ENCODE measurements around the gene GRM3.

GRM3 gene

DNA sequence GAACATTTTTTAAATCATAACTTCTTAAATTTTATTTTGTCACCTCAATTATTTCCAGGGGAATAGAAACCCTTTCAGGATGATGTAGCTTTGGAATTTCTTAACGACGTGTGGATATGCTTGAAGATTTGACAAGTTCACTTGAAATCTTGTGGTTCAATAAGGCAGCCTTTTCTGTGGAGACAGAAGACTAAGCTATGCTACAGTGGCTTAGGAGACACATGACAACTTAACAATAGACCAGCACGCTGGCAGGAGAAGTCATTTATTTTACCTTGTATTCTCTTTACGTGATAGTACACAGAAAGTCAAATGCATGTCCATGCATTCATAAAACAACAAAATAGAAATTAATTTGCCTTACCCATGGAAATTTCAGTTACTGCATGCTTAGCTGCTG, 181.6 kb downstream of the GRM3 start:
- no peak for DNase-seq

DNA sequence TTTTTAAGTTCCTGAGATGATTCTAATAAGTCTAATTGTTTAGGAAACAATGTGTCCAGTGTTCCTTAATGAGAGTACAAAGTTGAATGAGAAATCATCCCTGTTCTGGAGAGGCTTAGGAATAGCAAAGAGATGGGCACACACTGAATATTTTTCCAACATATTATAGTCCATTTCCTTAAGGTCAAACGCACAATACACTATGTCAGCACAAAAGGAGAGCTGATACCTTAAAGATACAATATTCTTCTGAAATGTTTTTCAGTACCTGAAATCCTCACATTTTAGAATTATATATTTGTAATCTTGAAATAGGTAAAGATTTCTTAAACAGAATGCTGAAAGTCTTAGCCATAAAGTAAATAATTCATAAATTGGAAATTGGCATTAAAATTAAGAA, 183.2 kb downstream of the GRM3 start:
- H3K36me3 ChIP-seq: no peaks in the 10 kb centered on the region
- no peak overlapping the region for H3K27ac ChIP-seq
- no peak overlapping the region for H3K4me3 ChIP-seq (ENCODE audit: low read depth, low read length)
- TF ChIP-seq, protein P1, sequence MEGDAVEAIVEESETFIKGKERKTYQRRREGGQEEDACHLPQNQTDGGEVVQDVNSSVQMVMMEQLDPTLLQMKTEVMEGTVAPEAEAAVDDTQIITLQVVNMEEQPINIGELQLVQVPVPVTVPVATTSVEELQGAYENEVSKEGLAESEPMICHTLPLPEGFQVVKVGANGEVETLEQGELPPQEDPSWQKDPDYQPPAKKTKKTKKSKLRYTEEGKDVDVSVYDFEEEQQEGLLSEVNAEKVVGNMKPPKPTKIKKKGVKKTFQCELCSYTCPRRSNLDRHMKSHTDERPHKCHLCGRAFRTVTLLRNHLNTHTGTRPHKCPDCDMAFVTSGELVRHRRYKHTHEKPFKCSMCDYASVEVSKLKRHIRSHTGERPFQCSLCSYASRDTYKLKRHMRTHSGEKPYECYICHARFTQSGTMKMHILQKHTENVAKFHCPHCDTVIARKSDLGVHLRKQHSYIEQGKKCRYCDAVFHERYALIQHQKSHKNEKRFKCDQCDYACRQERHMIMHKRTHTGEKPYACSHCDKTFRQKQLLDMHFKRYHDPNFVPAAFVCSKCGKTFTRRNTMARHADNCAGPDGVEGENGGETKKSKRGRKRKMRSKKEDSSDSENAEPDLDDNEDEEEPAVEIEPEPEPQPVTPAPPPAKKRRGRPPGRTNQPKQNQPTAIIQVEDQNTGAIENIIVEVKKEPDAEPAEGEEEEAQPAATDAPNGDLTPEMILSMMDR (IDR thresholded peaks at IDR 0.05; ENCODE audit: low read depth, low read length): no peak
- no peaks in the 10 kb centered on the region for H3K9me3 ChIP-seq (ENCODE audit: severe bottlenecking)
- no peak for DNase-seq
- H3K27me3 ChIP-seq (ENCODE audit: insufficient read depth, low read depth, severe bottlenecking): no peaks in the 10 kb centered on the region

More for the DNA sequence above, 181.6 kb downstream of the GRM3 start:
- H3K27me3 ChIP-seq (ENCODE audit: insufficient read depth, low read depth, severe bottlenecking): no peaks in the 10 kb centered on the region
- no peak overlapping the region for H3K27ac ChIP-seq
- H3K4me3 ChIP-seq (ENCODE audit: low read depth, low read length): no peak overlapping the region
- TF ChIP-seq, protein P1 (IDR thresholded peaks at IDR 0.05; ENCODE audit: low read depth, low read length): no peak
- H3K9me3 ChIP-seq (ENCODE audit: severe bottlenecking): no peaks in the 10 kb centered on the region
- H3K36me3 ChIP-seq: no peaks in the 10 kb centered on the region

DNA sequence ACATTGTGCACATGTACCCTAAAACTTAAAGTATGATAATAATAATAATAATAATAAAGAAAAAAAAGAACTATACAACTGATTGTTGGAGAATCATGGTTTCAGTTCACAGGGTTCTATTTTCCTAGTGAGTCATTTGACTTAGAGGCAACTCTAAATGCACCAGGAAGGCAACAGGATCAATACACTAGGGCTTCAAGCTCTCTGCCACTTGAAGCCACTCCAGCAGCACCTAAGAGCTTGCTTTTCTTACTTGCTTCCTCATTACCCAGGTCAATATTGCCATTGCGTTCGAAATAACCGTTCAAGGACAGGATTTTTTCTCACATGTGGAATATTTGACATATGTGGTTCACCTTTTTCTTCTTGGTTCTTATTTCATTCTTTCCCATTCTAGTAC, 189.7 kb downstream of the GRM3 start:
- Histone ChIP-seq H3K4me3 (ENCODE audit: low read depth, low read length) (no peak overlapping the region), H3K27ac (no peak overlapping the region), H3K9me3 (ENCODE audit: severe bottlenecking) (no peaks in the 10 kb centered on the region), H3K27me3 (ENCODE audit: insufficient read depth, low read depth, severe bottlenecking) (no peaks in the 10 kb centered on the region), H3K36me3 (no peaks in the 10 kb centered on the region)
- TF ChIP-seq, protein P1 (IDR thresholded peaks at IDR 0.05; ENCODE audit: low read depth, low read length): no peak
- no peak for DNase-seq

DNA sequence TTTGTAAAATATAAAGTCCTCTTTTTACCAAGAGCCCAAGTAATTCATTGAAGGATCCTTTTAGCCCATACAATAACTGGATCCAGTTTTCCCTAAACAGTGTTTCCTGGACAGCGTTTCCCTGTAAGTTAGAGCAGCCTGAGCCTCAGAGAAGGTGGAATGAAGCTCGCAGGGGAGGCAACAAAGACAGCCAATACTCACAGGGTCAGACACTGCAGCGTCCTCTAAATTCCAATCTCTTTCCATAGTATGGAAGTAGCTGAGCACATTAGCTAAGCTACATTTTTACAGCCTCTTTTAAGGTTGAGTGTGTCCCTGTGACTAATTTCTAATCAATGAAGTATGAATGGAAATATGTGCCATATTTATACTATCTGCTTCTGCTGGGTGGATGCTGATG, 193.5 kb downstream of the GRM3 start:
- DNase-seq: no peak
- Histone ChIP-seq H3K27ac (no peak overlapping the region), H3K36me3 (no peaks in the 10 kb centered on the region), H3K4me3 (ENCODE audit: low read depth, low read length) (no peak overlapping the region), H3K27me3 (ENCODE audit: insufficient read depth, low read depth, severe bottlenecking) (no peaks in the 10 kb centered on the region), H3K9me3 (ENCODE audit: severe bottlenecking) (no peaks in the 10 kb centered on the region)
- TF ChIP-seq, protein P1 (IDR thresholded peaks at IDR 0.05; ENCODE audit: low read depth, low read length): no peak

DNA sequence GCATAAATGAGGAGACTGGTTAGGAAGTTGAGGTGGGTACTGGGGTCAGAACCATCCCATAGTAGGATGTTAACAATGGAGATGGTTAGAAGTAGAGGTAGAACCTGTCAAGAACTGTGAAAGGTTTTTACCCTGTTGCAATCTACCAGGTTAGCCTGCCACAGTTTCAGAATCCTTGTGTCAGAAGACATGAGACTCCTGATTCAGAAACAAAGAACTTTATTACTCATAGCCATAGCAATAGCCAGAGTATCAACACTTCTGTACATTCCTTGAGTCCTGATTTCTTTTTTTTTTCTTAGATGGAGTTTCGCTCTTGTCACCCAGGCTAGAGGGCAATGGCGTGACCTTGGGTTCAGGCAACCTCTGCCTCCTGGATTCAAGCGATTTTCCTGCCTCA, 200.9 kb downstream of the GRM3 start:
- no peaks in the 10 kb centered on the region for H3K36me3 ChIP-seq
- no peak overlapping the region for H3K4me3 ChIP-seq (ENCODE audit: low read depth, low read length)
- H3K27me3 ChIP-seq (ENCODE audit: insufficient read depth, low read depth, severe bottlenecking): no peaks in the 10 kb centered on the region
- DNase-seq: no peak
- no peak overlapping the region for H3K27ac ChIP-seq
- TF ChIP-seq, protein P1 (IDR thresholded peaks at IDR 0.05; ENCODE audit: low read depth, low read length): no peak
- no peaks in the 10 kb centered on the region for H3K9me3 ChIP-seq (ENCODE audit: severe bottlenecking)

DNA sequence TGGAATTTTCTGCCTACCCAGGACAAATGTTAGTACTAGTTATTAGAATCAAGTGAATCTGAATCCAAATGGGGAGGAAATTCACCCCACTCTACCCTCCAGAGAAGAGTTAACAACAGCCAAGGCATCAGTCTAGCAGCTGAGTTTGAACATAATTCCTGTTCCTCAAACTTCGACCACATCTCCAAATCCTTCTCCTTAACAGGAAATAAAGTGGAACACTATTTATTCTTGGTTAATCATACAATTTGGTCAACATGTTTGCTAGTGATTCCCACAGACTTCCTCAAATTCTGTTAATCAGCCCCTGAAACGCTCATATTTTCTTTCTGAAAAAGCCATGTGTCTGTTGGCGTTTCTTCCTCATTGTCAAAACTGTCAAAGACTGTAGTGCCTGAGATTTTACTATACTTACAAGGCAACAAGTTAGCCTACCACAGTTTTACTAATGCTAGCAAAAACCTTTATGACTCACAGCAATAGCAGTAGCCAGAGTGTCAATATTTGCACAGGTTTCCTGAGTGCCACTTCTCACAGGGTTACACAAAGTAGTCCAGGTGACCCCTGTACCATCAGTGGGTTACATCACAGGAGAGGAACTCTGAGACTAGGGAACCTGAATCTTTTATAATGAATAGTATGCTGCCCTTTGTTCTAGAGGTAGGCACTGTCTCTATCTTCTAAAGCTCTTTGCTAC, 202.9 kb downstream of the GRM3 start:
- no peak for DNase-seq
- H3K4me3 ChIP-seq (ENCODE audit: low read depth, low read length): no peak overlapping the region
- TF ChIP-seq, protein P1 (IDR thresholded peaks at IDR 0.05; ENCODE audit: low read depth, low read length): no peak
- H3K36me3 ChIP-seq: no peaks in the 10 kb centered on the region
- H3K27ac ChIP-seq: no peak overlapping the region
- no peaks in the 10 kb centered on the region for H3K9me3 ChIP-seq (ENCODE audit: severe bottlenecking)
- H3K27me3 ChIP-seq (ENCODE audit: insufficient read depth, low read depth, severe bottlenecking): no peaks in the 10 kb centered on the region
